H1 (cell line): ENCODE data around the gene GPS2. TPM values are rescaled to one million over a fixed set of nuclear protein-coding genes. Genes with fewer than 3 reads are reported as not detected.

Experiments used
- CTCF ChIA-PET: fragments of 300-600 bp; sonication (Branson Sonifier 250); formaldehyde crosslinking; loops from one replicate; lab custom pipeline; 2021; ENCODE audit not compliant: partially characterized antibody; lab: Charles Lee
- POLR2A ChIA-PET: fragments of 300-600 bp; sonication (Branson Sonifier 250); formaldehyde crosslinking; loops from one replicate; lab custom pipeline; 2021; ENCODE audit warnings: inconsistent platforms; ENCODE audit not compliant: partially characterized antibody; lab: Charles Lee
- DNase-seq, 2 experiments: peaks; one replicate each; pipeline versions ENCODE4 v3.0.0 to v3.0.0-alpha.2; 2010 to 2022; ENCODE audit warnings: low spot score in 2 of 2, low read depth in 1 of 2, mixed read lengths in 1 of 2
- FAIRE-seq: peaks from 2 replicates; lab custom pipeline; 2011; peaks lifted over from hg19 to GRCh38; lab: Jason Lieb, UNC
- H2AFZ ChIP-seq: 2 replicates; pipeline ENCODE4 v1.8.1; 2012; ENCODE audit warnings: low read length, inconsistent platforms
- H2AK5ac ChIP-seq: 2 replicates; pipeline ENCODE4 v1.6.1; 2013; ENCODE audit warnings: low read depth, low read length
- H2BK120ac ChIP-seq: replicated peaks from 2 replicates; pipeline ENCODE3; 2013; ENCODE audit warnings: low read depth, low read length, inconsistent platforms
- H2BK12ac ChIP-seq: 2 replicates; pipeline ENCODE4 v1.6.1; 2013; ENCODE audit warnings: low read depth, low read length
- H2BK15ac ChIP-seq: 2 replicates; pipeline ENCODE4 v1.6.1; 2013; ENCODE audit warnings: low read length
- H2BK20ac ChIP-seq: 2 replicates; pipeline ENCODE4 v1.6.1; 2013; ENCODE audit warnings: low read length
- H2BK5ac ChIP-seq: 2 replicates; pipeline ENCODE4 v1.6.1; 2013; ENCODE audit warnings: low read depth, low read length
- H3K14ac ChIP-seq: 2 replicates; pipeline ENCODE4 v1.6.1; 2013; ENCODE audit warnings: inconsistent platforms; ENCODE audit not compliant: insufficient read length
- H3K18ac ChIP-seq: 2 replicates; pipeline ENCODE4 v1.6.1; 2013; ENCODE audit warnings: low read length; ENCODE audit errors: extremely low read depth
- H3K23ac ChIP-seq: 2 replicates; pipeline ENCODE4 v1.6.1; 2013; ENCODE audit warnings: inconsistent platforms; ENCODE audit not compliant: insufficient read length
- H3K23me2 ChIP-seq: 2 replicates; pipeline ENCODE4 v1.6.1; 2013; ENCODE audit warnings: low read depth, low read length
- H3K27ac ChIP-seq: 2 replicates; pipeline ENCODE4 v1.6.1; 2011; ENCODE audit warnings: low read depth, low read length, inconsistent platforms
- H3K27me3 ChIP-seq, 4 experiments: replicated peaks in 1 of 4; 1 replicate in 1 of 4; 2 replicates in 3 of 4; pipeline versions ENCODE4 v1.6.1 to v1.8.1; 2011 to 2013; ENCODE audit warnings: low read length in 3 of 4, mild to moderate bottlenecking in 3 of 4, inconsistent platforms in 2 of 4, mixed read lengths in 2 of 4, moderate library complexity in 1 of 4; ENCODE audit not compliant: control insufficient read depth in 3 of 4, insufficient read depth in 3 of 4; ENCODE audit errors: extremely low read depth in 1 of 4
- H3K36me3 ChIP-seq, 4 experiments: 2 replicates each; pipeline versions ENCODE4 v1.6.1 to v1.8.1; 2011 to 2013; ENCODE audit warnings: mild to moderate bottlenecking in 4 of 4, low read length in 3 of 4, moderate library complexity in 2 of 4, control low read depth in 1 of 4, inconsistent platforms in 1 of 4; ENCODE audit not compliant: insufficient read depth in 4 of 4, control insufficient read depth in 2 of 4
- H3K4ac ChIP-seq: replicated peaks from 2 replicates; pipeline ENCODE3; 2013; ENCODE audit warnings: low read length, low read depth, mixed read lengths, inconsistent platforms; ENCODE audit not compliant: insufficient read length
- H3K4me1 ChIP-seq, 4 experiments: replicated peaks in 1 of 4; 1 replicate in 1 of 4; 2 replicates in 3 of 4; pipeline versions ENCODE4 v1.6.1 to v1.8.1; 2011 to 2013; ENCODE audit warnings: low read length in 3 of 4, inconsistent platforms in 2 of 4, mixed read lengths in 1 of 4; ENCODE audit not compliant: insufficient read depth in 4 of 4, control insufficient read depth in 3 of 4
- H3K4me2 ChIP-seq, 2 experiments: 2 replicates each; pipeline versions ENCODE4 v1.6.1 to v1.8.1; 2011 to 2013; ENCODE audit warnings: low read depth in 2 of 2, low read length in 2 of 2, control low read depth in 1 of 2, inconsistent platforms in 1 of 2, mild to moderate bottlenecking in 1 of 2; ENCODE audit not compliant: insufficient read depth in 1 of 2
- H3K4me3 ChIP-seq, 4 experiments: fragments of 200-600, 300-600 bp in 1 of 4; sonication (generic), shearing (Covaris generic), sonication (Bioruptor Twin) in 1 of 4; 2 replicates each; pipeline versions ENCODE4 v1.5.1 to v1.8.1; 2011 to 2016; ENCODE audit warnings: low read length in 4 of 4, low read depth in 3 of 4, control low read depth in 2 of 4, inconsistent platforms in 2 of 4, mild to moderate bottlenecking in 2 of 4, mixed read lengths in 1 of 4, moderate library complexity in 1 of 4; ENCODE audit not compliant: insufficient read depth in 2 of 4; ENCODE audit errors: extremely low read depth in 1 of 4
- H3K56ac ChIP-seq: replicated peaks from 2 replicates; pipeline ENCODE3; 2013; ENCODE audit warnings: low read depth, mild to moderate bottlenecking, mixed read lengths, low read length, inconsistent platforms; ENCODE audit not compliant: insufficient read length
- H3K79me1 ChIP-seq: 2 replicates; pipeline ENCODE4 v1.6.1; 2013; ENCODE audit warnings: low read depth, low read length, control low read depth
- H3K79me2 ChIP-seq, 2 experiments: 2 replicates each; pipeline versions ENCODE4 v1.6.1 to v1.8.1; 2012 to 2013; ENCODE audit warnings: low read length in 2 of 2, mild to moderate bottlenecking in 2 of 2, inconsistent platforms in 1 of 2; ENCODE audit not compliant: insufficient read depth in 2 of 2, control insufficient read depth in 1 of 2
- H3K9ac ChIP-seq, 4 experiments: replicated peaks in 1 of 4; 1 replicate in 1 of 4; 2 replicates in 3 of 4; pipeline versions ENCODE4 v1.6.1 to v1.8.1; 2011 to 2013; ENCODE audit warnings: low read depth in 3 of 4, low read length in 3 of 4, control low read depth in 2 of 4, mild to moderate bottlenecking in 2 of 4, moderate library complexity in 2 of 4, inconsistent platforms in 1 of 4; ENCODE audit errors: extremely low read depth in 1 of 4
- H3K9me3 ChIP-seq, 2 experiments: 2 replicates each; pipeline versions ENCODE4 v1.6.1 to v1.8.1; 2012 to 2013; ENCODE audit warnings: mild to moderate bottlenecking in 2 of 2, moderate library complexity in 2 of 2, control low read depth in 1 of 2, inconsistent platforms in 1 of 2, low read depth in 1 of 2, low read length in 1 of 2, mixed read lengths in 1 of 2; ENCODE audit not compliant: insufficient read depth in 2 of 2
- H4K20me1 ChIP-seq, 2 experiments: replicated peaks in 1 of 2; 2 replicates each; pipeline versions ENCODE3 to v1.8.1; 2011 to 2013; ENCODE audit warnings: inconsistent platforms in 2 of 2, low read length in 2 of 2, mild to moderate bottlenecking in 1 of 2; ENCODE audit not compliant: insufficient read depth in 2 of 2, control insufficient read depth in 1 of 2
- H4K5ac ChIP-seq: 2 replicates; pipeline ENCODE4 v1.6.1; 2013; ENCODE audit warnings: low read length, low read depth, mixed read lengths, inconsistent platforms; ENCODE audit not compliant: insufficient read length
- H4K8ac ChIP-seq: 2 replicates; pipeline ENCODE4 v1.8.0; 2013; ENCODE audit warnings: mild to moderate bottlenecking, moderate library complexity, low read length, inconsistent platforms; ENCODE audit not compliant: insufficient read depth; ENCODE audit errors: extremely low read depth
- H4K91ac ChIP-seq: replicated peaks from 2 replicates; pipeline ENCODE3; 2013; ENCODE audit warnings: low read length, mixed read lengths, inconsistent platforms; ENCODE audit not compliant: insufficient read length
- BACH1 ChIP-seq: IDR thresholded peaks from 2 replicates; pipeline ENCODE4 v1.6.1; 2012; ENCODE audit warnings: low read length, improper control_type of control experiment
- EGR1 ChIP-seq: IDR thresholded peaks from 2 replicates; pipeline ENCODE4 v1.6.1; 2011; ENCODE audit warnings: low read depth, low read length, borderline replicate concordance
- TAF7 ChIP-seq: optimal IDR thresholded peaks from 2 replicates; pipeline ENCODE3; 2011; ENCODE audit warnings: low read depth, mild to moderate bottlenecking, inconsistent platforms, low read length, moderate library complexity, borderline replicate concordance
- WGBS, 2 experiments: shearing (Covaris generic) in 1 of 2; methylation state at CpG; one replicate each; pipeline versions ENCODE4 v1.1.6 to v1.1.7; 2013 to 2015; ENCODE audit warnings: low lambda C conversion rate in 2 of 2, mixed read lengths in 2 of 2, inconsistent platforms in 1 of 2, low coverage in 1 of 2, missing lambda C conversion rate in 1 of 2; ENCODE audit not compliant: insufficient replicate concordance in 2 of 2, insufficient coverage in 1 of 2, insufficient read length in 1 of 2; ENCODE audit errors: extremely low coverage in 1 of 2, missing lambda C conversion rate in 1 of 2; 5-methylcytosine and 5-hydroxymethylcytosine counted together
- polyA plus RNA-seq, 7 experiments: library from polyadenylated mRNA; depleted of rRNA in 3 of 7; stranded (reverse) in 5 of 7; unstranded in 2 of 7; fragments of >200 nt in 5 of 7; fragments of 200-250 nt in 2 of 7; gene quantifications; 1 replicate in 5 of 7; 2 replicates in 1 of 7; 4 replicates in 1 of 7; pipeline versions ENCODE4 v1.2.1 to v1.2.3, GENCODE V29; 2011 to 2013; ENCODE audit warnings: missing spikeins in 2 of 7, mixed read lengths in 2 of 7
- total RNA-seq: library from RNA; stranded (reverse); fragmentation: NEBNext Ultra II Directional; extraction: Animal tissue kit (Norgen Biotek cat#: 25700); gene quantifications from 2 replicates; pipeline ENCODE4 v1.2.1, GENCODE V29; 2021

The GPS2 gene
- total and polyA plus RNA-seq, 2 of the 8 experiments (the other 6 are each of a cell fraction or from before 2014, with no cell fraction given), result 67.0 to 152 TPM

GRCh38 chr17:7334938-7335538, 19.9 kb upstream of the GPS2 start:
- peak overlapping the region; percentile 81 for H4K91ac ChIP-seq
- no peaks in the 10 kb centered on the region for H4K20me1 ChIP-seq
- no peak overlapping the region for H3K9ac ChIP-seq
- no peaks in the 10 kb centered on the region for H3K36me3 ChIP-seq
- H3K79me2 ChIP-seq, result no peaks in the 10 kb centered on the region
- WGBS, 2 experiments, result 80% methylated on average over 3 of the region's 3 CpGs; no CpG with 5 or more reads in 1 of the 2 experiments
- no peak for DNase-seq
- H3K14ac ChIP-seq, result no peak overlapping the region
- no peaks in the 10 kb centered on the region for H3K27me3 ChIP-seq
- no peak overlapping the region for H2AFZ ChIP-seq
- FAIRE-seq, result no peak
- no peak overlapping the region for H3K4me3 ChIP-seq
- H3K4ac ChIP-seq, result no peak overlapping the region
- H4K5ac ChIP-seq, result no peak overlapping the region
- H3K4me1 ChIP-seq, result peaks cover 3 to 22% (median 18%) of the 10 kb centered on the region in 4 experiments
- no peaks in the 10 kb centered on the region for H3K9me3 ChIP-seq
- no peak overlapping the region for H4K8ac ChIP-seq
- H3K23me2 ChIP-seq, result no peaks in the 10 kb centered on the region; the same call in 1 of the 2 replicates
- H3K79me1 ChIP-seq, result no peaks in the 10 kb centered on the region
- ChIA-PET CTCF (interaction anchor here (1.7 to 6.0 kb wide), 6 partner anchors 8 to 55 kb away, joined by 4 to 82 read pairs (median 16); partner anchors contain the start of genes KCTD11 and TMEM95), POLR2A (interaction anchor here (0.6 to 6.9 kb wide), 12 partner anchors 10 to 996 kb away, joined by 3 to 93 read pairs (median 4); partner anchors contain the start of genes GPS2, KCTD11, MPDU1 and NLGN2)
- H2AK5ac ChIP-seq, result peak overlapping the region; percentile 71; the same call in 1 of the 2 replicates
- H3K18ac ChIP-seq, result no peak overlapping the region; the same call in 1 of the 2 replicates
- no peak overlapping the region for H3K4me2 ChIP-seq
- peak overlapping the region; percentile 55; the same call in 1 of the 2 replicates for H2BK15ac ChIP-seq
- peak overlapping the region; percentile 6; the same call in 1 of the 2 replicates for H2BK5ac ChIP-seq
- no peak overlapping the region for H3K27ac ChIP-seq
- no peak overlapping the region for H3K56ac ChIP-seq
- H3K23ac ChIP-seq, result no peak overlapping the region
- H2BK120ac ChIP-seq, result no peak overlapping the region
- peak overlapping the region; percentile 87; the same call in 1 of the 2 replicates for H2BK20ac ChIP-seq
- TF ChIP-seq BACH1 (no peak), EGR1 (no peak), TAF7 (no peak)
- H2BK12ac ChIP-seq, result peak overlapping the region; percentile 72; the same call in 1 of the 2 replicates
